GM18507 (cell line): ENCODE results near the gene UBE2A.

Experiments used
- DNase-seq: peaks from one replicate; pipeline ENCODE4 v3.0.0; 2011; ENCODE audit warnings: low read depth; ENCODE audit not compliant: insufficient read length; ENCODE audit errors: extremely low spot score
- FAIRE-seq: peaks from 2 replicates; lab custom pipeline; 2011; peaks lifted over from hg19 to GRCh38; lab: Jason Lieb, UNC

UBE2A gene

GRCh38 chrX:119606280-119607017, 32.1 kb downstream of the UBE2A start, which contains the start of gene NKRF:
NKRF (minus strand) TSS chrX:119606424.
- FAIRE-seq = peak; percentile 98

GRCh38 chrX:119607018-119607389, 32.6 kb downstream of the UBE2A start:
- DNase-seq (no peak), FAIRE-seq (peak; percentile 9)

More at GRCh38 chrX:119606280-119607017, 32.1 kb downstream of the UBE2A start, which contains the start of gene NKRF:
- peak; percentile 56 for DNase-seq

GRCh38 chrX:119614776-119615175, 40.4 kb downstream of the UBE2A start:
- FAIRE-seq (no peak), DNase-seq (no peak)

- DNase-seq = no peak
- FAIRE-seq = peak; percentile 95
Measured at GRCh38 chrX:119617517-119618164, 43.3 kb downstream of the UBE2A start.

GRCh38 chrX:119618439-119618838, 44.1 kb downstream of the UBE2A start:
- DNase-seq (no peak), FAIRE-seq (peak; percentile 76)

GRCh38 chrX:119622356-119623232, 48.2 kb downstream of the UBE2A start:
- DNase-seq = no peak
- no peak for FAIRE-seq

- FAIRE-seq = no peak
- DNase-seq = no peak
Measured at GRCh38 chrX:119624417-119624816, 50.1 kb downstream of the UBE2A start.

- DNase-seq (no peak), FAIRE-seq (no peak)
Measured at GRCh38 chrX:119624951-119625668, 50.7 kb downstream of the UBE2A start.

GRCh38 chrX:119625843-119626242, 51.5 kb downstream of the UBE2A start:
- DNase-seq (no peak), FAIRE-seq (no peak)
